ENCODE results near the gene NUDT21. TPM values are rescaled to one million over a fixed set of nuclear protein-coding genes. Genes with fewer than 3 reads are reported as not detected.

Gene NUDT21
- total and polyA plus RNA-seq, 8 donors, result 6.4 to 174 (median 27.7) TPM

DNA sequence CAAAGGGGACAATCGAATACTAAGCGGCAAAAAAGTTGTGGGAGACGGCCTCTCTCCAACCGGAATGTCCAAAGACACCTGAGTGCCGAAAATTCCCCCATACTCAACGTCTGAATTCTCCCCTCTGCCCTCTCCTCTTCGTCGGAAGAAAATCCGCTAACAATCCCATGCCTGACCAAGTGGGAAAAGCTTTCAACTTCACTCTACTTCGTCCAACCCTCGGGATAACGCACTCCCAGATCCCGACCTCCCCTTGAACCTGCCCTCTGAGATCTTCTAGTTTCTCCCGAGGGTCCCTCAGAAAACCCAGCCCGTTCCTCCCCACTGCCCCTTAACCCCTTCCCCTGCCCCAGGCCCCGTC is 26.7 kb downstream of the NUDT21 start:
- Histone ChIP-seq H3K9me3 (no peaks in the 10 kb centered on the region), H3K27me3 (no peaks in the 10 kb centered on the region), H3K36me3 (no peaks in the 10 kb centered on the region), H3K27ac (peak overlapping the region; percentile 83 to 93 (median 89)), H3K4me3 (peak overlapping the region; percentile 79 to 95 (median 92)), H3K4me1 (peaks cover 24 to 61% (median 47%) of the 10 kb centered on the region in 4 donors)
- 1 to 2% (median 2%) methylated on average over 16 of the region's 16 CpGs for WGBS, 5 donors
- TF ChIP-seq EP300 (IDR thresholded peaks at IDR 0.05), result no peak
- TF ChIP-seq POLR2AphosphoS5 (IDR thresholded peaks at IDR 0.05), result no peak
- TF ChIP-seq POLR2A (IDR thresholded peaks at IDR 0.05), result no peak
- no peak for TF ChIP-seq CTCF (IDR thresholded peaks at IDR 0.05)
- no peak for DNase-seq
- intact Hi-C loops (cut with DNase I; ENCODE audit: low total_unique reads), result no loop called here

GRCh38 chr16:56423584-56424403 is 27.3 kb downstream of the NUDT21 start:
- peak overlapping the region in 4 of 5 donors; percentile 83 to 92 (median 86) for H3K27ac ChIP-seq
- 10 to 27% (median 20%) methylated on average over 7 of the region's 7 CpGs for WGBS, 5 donors
- intact Hi-C loops (cut with DNase I; ENCODE audit: low total_unique reads), result no loop called here
- peaks cover 24 to 66% (median 47%) of the 10 kb centered on the region in 4 donors for H3K4me1 ChIP-seq
- H3K27me3 ChIP-seq, result no peaks in the 10 kb centered on the region
- peak in 1 of 2 donors; percentile 14 for DNase-seq
- no peaks in the 10 kb centered on the region for H3K36me3 ChIP-seq
- no peaks in the 10 kb centered on the region for H3K9me3 ChIP-seq
- peak overlapping the region; percentile 79 to 95 (median 92) for H3K4me3 ChIP-seq
- TF ChIP-seq POLR2A (IDR thresholded peaks at IDR 0.05) (no peak), EP300 (IDR thresholded peaks at IDR 0.05) (no peak), POLR2AphosphoS5 (IDR thresholded peaks at IDR 0.05) (no peak), CTCF (IDR thresholded peaks at IDR 0.05) (no peak)

GRCh38 chr16:56422896-56423441 is 28.2 kb downstream of the NUDT21 start:
- intact Hi-C loops (cut with DNase I; ENCODE audit: low total_unique reads), result no loop called here
- peak overlapping the region in 1 of 4 donors; percentile 92 for H3K4me3 ChIP-seq

More at GRCh38 chr16:56422896-56423441, 28.2 kb downstream of the NUDT21 start:
- WGBS, 5 donors, result 71 to 81% (median 78%) methylated on average over 4 of the region's 4 CpGs
- Histone ChIP-seq H3K27me3 (no peaks in the 10 kb centered on the region), H3K27ac (no peak overlapping the region), H3K36me3 (no peaks in the 10 kb centered on the region), H3K4me1 (peaks cover 24 to 66% (median 47%) of the 10 kb centered on the region in 4 donors), H3K9me3 (no peaks in the 10 kb centered on the region)
- no peak for DNase-seq
- no peak for TF ChIP-seq EP300 (IDR thresholded peaks at IDR 0.05)
- no peak for TF ChIP-seq CTCF (IDR thresholded peaks at IDR 0.05)
- no peak for TF ChIP-seq POLR2A (IDR thresholded peaks at IDR 0.05)
- TF ChIP-seq POLR2AphosphoS5 (IDR thresholded peaks at IDR 0.05), result no peak

Data from stomach (tissue), 9 donors.